RWPE2 (cell line): ENCODE measurements around the gene SRSF4.

ENCODE experiments used
- ATAC-seq: fragments of 200-7000 bp; cut with Tn5 transposase; 3 replicates; pipeline ENCODE4 v1.9.1; 2021; ENCODE audit warnings: low read depth
- DNase-seq: peaks from one replicate; pipeline ENCODE4 v3.0.0-alpha.2; 2020; ENCODE audit warnings: low spot score
- H3K27ac ChIP-seq: fragments of 450-650 bp; 2 replicates; pipeline ENCODE4 v1.5.1; 2017; ENCODE audit warnings: mild to moderate bottlenecking; ENCODE audit not compliant: poor library complexity, severe bottlenecking
- H3K27me3 ChIP-seq: fragments of 250-450 bp; sonication (Bioruptor Pico); 2 replicates; pipeline ENCODE4 v1.5.1; 2021; ENCODE audit warnings: mild to moderate bottlenecking, moderate library complexity; ENCODE audit not compliant: insufficient read depth, poor library complexity, severe bottlenecking
- H3K36me3 ChIP-seq: fragments of 250-450 bp; sonication (Bioruptor Pico); 2 replicates; pipeline ENCODE4 v1.5.1; 2020; ENCODE audit warnings: low read depth, mild to moderate bottlenecking, moderate library complexity
- H3K4me1 ChIP-seq: fragments of 250-450 bp; sonication (Bioruptor Pico); 2 replicates; pipeline ENCODE4 v1.5.1; 2021; ENCODE audit warnings: mild to moderate bottlenecking, moderate library complexity; ENCODE audit not compliant: insufficient read depth, poor library complexity, severe bottlenecking
- H3K4me3 ChIP-seq: fragments of 250-450 bp; sonication (Bioruptor Pico); 2 replicates; pipeline ENCODE4 v1.5.1; 2021; ENCODE audit warnings: mild to moderate bottlenecking, moderate library complexity; ENCODE audit not compliant: severe bottlenecking
- H3K9me3 ChIP-seq: fragments of 250-450 bp; sonication (Bioruptor Pico); 2 replicates; pipeline ENCODE4 v1.5.1; 2021; ENCODE audit warnings: mild to moderate bottlenecking, moderate library complexity; ENCODE audit not compliant: severe bottlenecking
- CTCF ChIP-seq: fragments of 450-650 bp; IDR thresholded peaks from one replicate; pipeline ENCODE4 v1.5.1; 2017; ENCODE audit warnings: mild to moderate bottlenecking, moderate library complexity; ENCODE audit not compliant: poor library complexity, severe bottlenecking

The SRSF4 gene

GRCh38 chr1:29183287-29183686 is 1.6 kb upstream of the SRSF4 start:
- TF ChIP-seq CTCF = no peak
- Histone ChIP-seq H3K36me3 (peaks cover 21% of the 10 kb centered on the region), H3K27me3 (no peaks in the 10 kb centered on the region), H3K27ac (no peak overlapping the region), H3K9me3 (no peaks in the 10 kb centered on the region), H3K4me1 (peaks cover 18% of the 10 kb centered on the region), H3K4me3 (no peak overlapping the region)
- DNase-seq (no peak), ATAC-seq (no peak)

- no peaks in the 10 kb centered on the region for H3K9me3 ChIP-seq
- H3K36me3 ChIP-seq = peaks cover 38% of the 10 kb centered on the region
- DNase-seq = no peak
- H3K4me1 ChIP-seq = peaks cover 18% of the 10 kb centered on the region
- peak overlapping the region; percentile 82 for H3K27ac ChIP-seq
- no peak for TF ChIP-seq CTCF
- ATAC-seq = peak; percentile 14
- no peaks in the 10 kb centered on the region for H3K27me3 ChIP-seq
- peak overlapping the region; percentile 97 for H3K4me3 ChIP-seq
Observed at GRCh38 chr1:29180497-29181412, 945 bp downstream of the SRSF4 start.

DNA sequence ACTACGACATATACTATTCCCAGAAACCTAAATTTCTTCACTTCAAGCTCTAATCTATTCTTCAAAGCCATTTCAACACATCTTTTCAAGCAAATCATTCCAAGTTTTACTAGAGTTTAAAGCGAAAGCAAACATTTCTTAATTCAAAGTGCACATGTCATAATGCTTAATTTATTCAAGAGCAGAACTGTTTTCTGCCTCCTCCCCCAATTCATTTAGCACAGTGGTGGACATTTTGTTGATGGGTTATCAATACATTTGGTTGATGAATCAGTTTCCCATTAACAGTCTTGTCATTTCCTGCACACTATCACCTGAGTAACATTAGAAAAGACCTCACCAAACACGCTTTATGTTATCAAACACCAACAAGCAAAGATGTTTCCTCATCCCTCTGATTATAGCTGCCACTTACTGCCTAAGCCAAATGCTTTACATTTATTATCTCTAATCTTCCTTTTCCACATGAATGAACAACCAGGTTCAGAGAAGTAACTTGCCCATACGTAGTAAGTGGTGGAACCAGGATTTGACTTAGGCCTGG is 2.0 kb downstream of the SRSF4 start:
- Histone ChIP-seq H3K4me3 (peak overlapping the region; percentile 97), H3K27ac (peak overlapping the region; percentile 11), H3K27me3 (no peaks in the 10 kb centered on the region), H3K4me1 (peaks cover 18% of the 10 kb centered on the region), H3K9me3 (no peaks in the 10 kb centered on the region), H3K36me3 (peaks cover 38% of the 10 kb centered on the region)
- DNase-seq (no peak), ATAC-seq (no peak)
- TF ChIP-seq CTCF = no peak

DNA sequence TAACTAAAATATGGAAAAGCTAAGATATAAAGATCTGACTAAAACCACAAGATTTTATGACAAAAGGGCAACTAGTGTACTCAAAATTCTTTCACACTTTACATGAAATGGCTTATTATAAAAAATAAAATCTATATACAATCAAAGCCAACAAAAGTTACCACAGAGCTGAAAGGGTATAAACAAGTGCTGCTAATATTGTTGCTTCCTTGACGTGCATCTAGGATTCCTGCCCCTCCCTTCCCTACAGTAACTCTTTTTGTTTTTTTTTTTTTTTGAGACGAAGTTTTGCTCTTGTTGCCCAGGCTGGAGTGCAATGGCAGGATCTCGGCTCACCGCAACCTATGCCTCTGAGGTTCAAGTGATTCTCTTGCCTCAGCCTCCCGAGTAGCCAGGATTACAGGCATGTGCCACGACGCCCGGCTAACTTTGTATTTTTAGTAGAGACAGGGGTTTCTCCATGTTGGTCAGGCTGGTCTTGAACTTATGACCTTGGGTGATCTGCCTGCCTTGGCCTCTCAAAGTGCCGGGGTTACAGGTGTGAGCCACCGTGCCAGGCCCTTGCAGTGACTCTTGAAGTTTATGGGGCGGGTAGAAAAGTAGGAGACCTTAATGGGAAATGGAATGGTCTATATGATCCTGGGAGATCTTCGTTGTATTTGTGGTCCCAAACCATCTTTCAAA is 4.5 kb downstream of the SRSF4 start:
- Histone ChIP-seq H3K27ac (no peak overlapping the region), H3K4me3 (no peak overlapping the region), H3K27me3 (no peaks in the 10 kb centered on the region), H3K4me1 (peaks cover 18% of the 10 kb centered on the region), H3K36me3 (peaks cover 57% of the 10 kb centered on the region), H3K9me3 (no peaks in the 10 kb centered on the region)
- DNase-seq (no peak), ATAC-seq (no peak)
- no peak for TF ChIP-seq CTCF
